ENCODE measurements around the gene GSK3B.

The GSK3B gene

DNA sequence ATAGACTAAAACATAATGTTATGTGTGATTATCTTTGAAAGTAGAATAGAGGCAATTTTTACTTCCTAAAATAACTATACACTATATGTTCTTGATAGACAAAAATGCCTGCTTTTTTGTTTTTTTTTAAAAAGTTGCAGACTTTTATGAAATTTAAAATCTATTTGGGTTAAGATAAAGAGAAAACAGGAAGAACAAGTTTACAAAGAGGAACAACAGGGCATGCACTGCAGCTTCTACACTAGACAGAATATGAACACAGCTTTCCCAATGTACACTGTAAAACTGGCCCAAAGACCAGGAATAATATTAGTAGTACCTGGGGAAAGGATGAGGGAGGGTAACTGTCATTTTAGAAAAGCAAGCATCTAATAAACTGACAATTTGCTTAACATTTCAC is 258.7 kb downstream of the GSK3B start:
- Mint-ChIP-seq H3K4me1 (no peaks in the 10 kb centered on the region), H3K4me3 (no peak overlapping the region), H3K36me3 (ENCODE audit: low read depth) (peaks cover 55% of the 10 kb centered on the region), H3K27me3 (ENCODE audit: low read depth) (no peaks in the 10 kb centered on the region), H3K9me3 (no peaks in the 10 kb centered on the region), H3K27ac (no peak overlapping the region)
- TF ChIP-seq, protein P1, sequence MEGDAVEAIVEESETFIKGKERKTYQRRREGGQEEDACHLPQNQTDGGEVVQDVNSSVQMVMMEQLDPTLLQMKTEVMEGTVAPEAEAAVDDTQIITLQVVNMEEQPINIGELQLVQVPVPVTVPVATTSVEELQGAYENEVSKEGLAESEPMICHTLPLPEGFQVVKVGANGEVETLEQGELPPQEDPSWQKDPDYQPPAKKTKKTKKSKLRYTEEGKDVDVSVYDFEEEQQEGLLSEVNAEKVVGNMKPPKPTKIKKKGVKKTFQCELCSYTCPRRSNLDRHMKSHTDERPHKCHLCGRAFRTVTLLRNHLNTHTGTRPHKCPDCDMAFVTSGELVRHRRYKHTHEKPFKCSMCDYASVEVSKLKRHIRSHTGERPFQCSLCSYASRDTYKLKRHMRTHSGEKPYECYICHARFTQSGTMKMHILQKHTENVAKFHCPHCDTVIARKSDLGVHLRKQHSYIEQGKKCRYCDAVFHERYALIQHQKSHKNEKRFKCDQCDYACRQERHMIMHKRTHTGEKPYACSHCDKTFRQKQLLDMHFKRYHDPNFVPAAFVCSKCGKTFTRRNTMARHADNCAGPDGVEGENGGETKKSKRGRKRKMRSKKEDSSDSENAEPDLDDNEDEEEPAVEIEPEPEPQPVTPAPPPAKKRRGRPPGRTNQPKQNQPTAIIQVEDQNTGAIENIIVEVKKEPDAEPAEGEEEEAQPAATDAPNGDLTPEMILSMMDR (IDR thresholded peaks at IDR 0.05; ENCODE audit: unreplicated experiment in 3 of 3): no peak

DNA sequence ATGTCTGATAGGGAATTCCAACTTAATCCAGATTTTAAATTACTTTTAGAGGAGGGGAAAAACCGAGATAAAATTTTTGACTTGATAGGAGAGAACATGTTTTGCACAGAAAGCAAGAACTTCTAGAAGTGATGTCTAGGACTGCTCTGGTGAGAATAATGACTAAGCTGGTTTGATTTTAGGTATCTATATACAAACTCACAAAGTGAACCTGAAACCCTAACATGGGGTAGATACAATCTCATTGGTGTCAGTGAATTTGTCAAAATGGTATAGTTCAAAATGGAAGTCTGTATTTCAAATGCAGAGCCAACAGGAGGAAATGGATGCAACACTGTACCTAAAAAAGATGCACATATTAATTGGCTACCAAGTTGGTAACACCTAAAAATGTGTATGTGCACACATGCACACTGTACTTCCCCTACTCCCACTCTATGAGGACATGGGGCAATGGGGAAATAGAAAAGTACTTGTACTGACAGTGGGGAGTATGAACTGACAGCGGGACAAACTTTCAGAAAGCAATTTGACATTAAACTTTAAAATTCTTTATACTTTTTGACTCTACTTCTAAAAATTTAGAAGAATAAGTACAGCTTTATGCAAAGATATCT is 259.4 kb downstream of the GSK3B start:
- no peaks in the 10 kb centered on the region for H3K27me3 Mint-ChIP-seq (ENCODE audit: low read depth)
- H3K36me3 Mint-ChIP-seq (ENCODE audit: low read depth): peaks cover 50% of the 10 kb centered on the region
- no peaks in the 10 kb centered on the region for H3K9me3 Mint-ChIP-seq
- H3K4me3 Mint-ChIP-seq: no peak overlapping the region
- no peak overlapping the region for H3K27ac Mint-ChIP-seq
- TF ChIP-seq, protein P1 (IDR thresholded peaks at IDR 0.05; ENCODE audit: unreplicated experiment in 3 of 3): no peak
- no peaks in the 10 kb centered on the region for H3K4me1 Mint-ChIP-seq

DNA sequence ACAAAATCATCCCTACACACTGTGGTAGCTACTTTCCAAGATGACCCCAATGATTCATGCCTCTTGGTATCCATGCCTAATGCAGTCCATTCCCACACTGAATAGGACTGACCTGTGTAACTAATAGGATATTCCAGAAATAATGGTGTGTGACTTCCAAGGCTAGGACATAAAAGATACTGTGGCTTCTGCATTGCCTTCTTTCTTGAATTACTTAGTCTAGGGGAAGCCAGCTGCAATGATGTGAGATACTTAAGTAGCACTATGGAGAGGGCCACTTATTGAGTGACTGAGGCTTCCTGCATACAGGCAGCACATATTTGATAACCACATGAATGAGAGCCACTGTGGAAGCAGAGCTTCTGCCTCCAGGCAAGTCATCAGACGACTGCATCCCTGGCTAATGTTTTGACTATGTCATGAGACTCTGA is 262.3 kb downstream of the GSK3B start:
- Mint-ChIP-seq H3K27ac (peak overlapping the region in 1 of 3 experiments; percentile 18), H3K9me3 (no peaks in the 10 kb centered on the region), H3K4me3 (no peak overlapping the region), H3K27me3 (ENCODE audit: low read depth) (no peaks in the 10 kb centered on the region), H3K4me1 (peaks cover 9% of the 10 kb centered on the region), H3K36me3 (ENCODE audit: low read depth) (peaks cover 45% of the 10 kb centered on the region)
- TF ChIP-seq, protein P1 (IDR thresholded peaks at IDR 0.05; ENCODE audit: unreplicated experiment in 3 of 3): no peak

DNA sequence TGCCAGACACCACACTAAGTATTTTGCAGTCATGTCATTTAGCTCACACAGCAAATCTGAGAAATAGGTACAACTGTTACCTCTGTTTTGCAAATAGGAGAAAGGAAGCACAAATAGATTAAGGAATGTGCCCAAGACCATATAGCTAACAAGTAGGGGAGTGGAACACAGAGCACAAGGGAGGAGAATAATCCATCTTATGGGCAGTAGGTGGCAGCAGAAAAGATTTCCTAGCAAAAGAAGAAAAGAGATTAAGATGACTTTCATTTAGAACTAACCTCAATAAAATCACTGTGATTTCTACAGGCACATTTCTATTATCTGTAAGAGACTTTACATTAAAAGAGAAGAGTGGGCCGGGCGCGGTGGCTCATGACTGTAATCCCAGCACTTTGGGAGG is 263.2 kb downstream of the GSK3B start:
- H3K27me3 Mint-ChIP-seq (ENCODE audit: low read depth): no peaks in the 10 kb centered on the region
- no peaks in the 10 kb centered on the region for H3K9me3 Mint-ChIP-seq
- H3K4me1 Mint-ChIP-seq: peaks cover 13% of the 10 kb centered on the region
- peaks cover 46% of the 10 kb centered on the region for H3K36me3 Mint-ChIP-seq (ENCODE audit: low read depth)
- TF ChIP-seq, protein P1 (IDR thresholded peaks at IDR 0.05; ENCODE audit: unreplicated experiment in 3 of 3): peak in 1 of 3 experiments; percentile 21
- no peak overlapping the region for H3K27ac Mint-ChIP-seq
- no peak overlapping the region for H3K4me3 Mint-ChIP-seq

DNA sequence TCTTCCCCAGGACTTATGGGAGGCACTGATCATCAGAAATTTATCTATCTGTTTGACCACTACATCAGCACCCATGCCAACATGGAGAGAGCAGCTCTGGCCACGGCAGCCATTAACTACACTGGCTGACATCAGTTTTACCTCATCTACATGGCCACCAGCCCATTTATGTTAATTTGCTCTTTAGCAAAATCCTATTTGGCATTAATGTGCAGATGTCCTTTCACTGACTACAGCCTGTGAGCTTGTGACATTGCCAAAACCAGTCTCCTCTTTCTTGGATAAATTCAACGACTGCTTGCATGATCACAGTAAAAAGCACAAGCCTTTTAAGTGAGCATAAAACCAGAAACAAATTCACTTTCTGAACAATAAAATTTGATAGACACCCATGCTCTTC is 264.8 kb downstream of the GSK3B start:
- H3K4me1 Mint-ChIP-seq: peaks cover 16% of the 10 kb centered on the region
- TF ChIP-seq, protein P1 (IDR thresholded peaks at IDR 0.05; ENCODE audit: unreplicated experiment in 3 of 3): no peak
- H3K4me3 Mint-ChIP-seq: no peak overlapping the region
- no peaks in the 10 kb centered on the region for H3K27me3 Mint-ChIP-seq (ENCODE audit: low read depth)
- no peaks in the 10 kb centered on the region for H3K9me3 Mint-ChIP-seq
- H3K36me3 Mint-ChIP-seq (ENCODE audit: low read depth): peaks cover 48% of the 10 kb centered on the region
- H3K27ac Mint-ChIP-seq: no peak overlapping the region

Measured in nephron (organoid).